Bronchial epithelial cell (primary cell): ENCODE data around the gene LIN54. TPM values are rescaled to one million over a fixed set of nuclear protein-coding genes. Genes with fewer than 3 reads are reported as not detected.
A peak's percentile ranks its signal among the peaks of the same experiment; 100 is the strongest.
"Not testable (repeated sequence)": the region's sequence is repeated elsewhere in the genome, so short reads cannot be mapped to it uniquely, and the experiment has no call there.

Source experiments
- DNase-seq: peaks from one replicate; pipeline ENCODE4 v3.0.0-alpha.2; 2010; ENCODE audit warnings: low read depth
- FAIRE-seq: peaks from 2 replicates; lab custom pipeline; 2011; peaks lifted over from hg19 to GRCh38; lab: Jason Lieb, UNC
- H3K27me3 ChIP-seq: 2 replicates; pipeline ENCODE4 v1.5.1; 2011; ENCODE audit warnings: low read length; ENCODE audit not compliant: control insufficient read depth, insufficient read depth
- H3K36me3 ChIP-seq: 2 replicates; pipeline ENCODE4 v1.5.1; 2011; ENCODE audit warnings: low read length; ENCODE audit not compliant: control insufficient read depth, insufficient read depth
- H3K4me3 ChIP-seq: 2 replicates; pipeline ENCODE4 v1.5.1; 2011; ENCODE audit warnings: mild to moderate bottlenecking, low read depth, low read length, control low read depth
- total RNA-seq: library from RNA; depleted of rRNA; stranded (reverse); fragments of >200 nt; gene quantifications from 2 replicates; pipeline ENCODE4 v1.2.1, GENCODE V29; 2014
- TF ChIP-seq, protein P1 (sequence below): IDR thresholded peaks from 2 replicates; pipeline ENCODE4 v1.5.1; 2011; ENCODE audit warnings: mild to moderate bottlenecking, moderate library complexity, low read length, control low read depth, inconsistent platforms; ENCODE audit not compliant: insufficient read depth, severe bottlenecking

Gene LIN54
- total RNA-seq: 6.6 and 9.6 TPM in 2 replicates

DNA sequence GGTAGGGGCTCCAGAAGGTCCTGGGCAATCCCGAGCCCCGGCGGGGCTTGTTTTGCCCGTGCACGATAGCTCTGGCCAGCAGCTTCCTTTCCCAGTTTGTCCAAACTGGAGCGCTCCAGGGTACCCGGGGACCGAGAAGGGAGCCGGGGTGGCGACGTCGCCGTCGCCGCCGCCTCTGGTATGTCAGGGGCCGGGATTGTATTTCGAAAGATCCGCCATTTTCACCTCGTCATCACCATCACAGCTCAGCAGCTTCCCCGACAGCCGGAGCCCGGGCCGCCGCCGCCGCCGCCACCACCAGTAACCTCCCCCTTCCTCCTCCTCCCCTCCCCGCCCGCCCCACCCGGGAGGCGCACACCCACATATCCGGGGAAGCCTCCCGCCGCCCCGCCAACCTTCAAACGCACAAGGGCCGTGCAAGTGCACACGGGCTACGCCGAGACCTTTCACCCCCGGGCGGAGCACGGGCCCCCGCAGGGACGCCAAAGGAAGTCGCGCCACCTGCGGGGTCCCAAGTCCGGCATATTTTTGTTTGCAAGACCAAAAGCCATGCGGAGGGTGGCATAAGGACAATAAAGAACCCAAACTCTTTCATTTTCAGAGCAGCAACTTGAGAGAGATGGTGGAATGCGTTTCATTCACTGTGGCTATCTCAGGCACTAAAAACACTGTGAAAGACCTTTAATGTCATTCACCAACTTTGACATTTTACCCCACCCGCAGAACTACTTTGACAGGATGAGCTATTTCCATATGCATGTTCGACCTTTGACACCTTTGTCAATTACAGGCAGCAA, at the start of gene LIN54:
TSS of gene LIN54 (minus strand) at position 302 of the 797 bp plus-strand sequence. CDS start 25,979 bp downstream, outside the sequence.
- Histone ChIP-seq H3K4me3 (peak within 1 kb of the TSS; percentile 83), H3K27me3 (no peaks in the 10 kb centered on the region), H3K36me3 (no peaks in the 10 kb centered on the region)
- TF ChIP-seq, protein P1, sequence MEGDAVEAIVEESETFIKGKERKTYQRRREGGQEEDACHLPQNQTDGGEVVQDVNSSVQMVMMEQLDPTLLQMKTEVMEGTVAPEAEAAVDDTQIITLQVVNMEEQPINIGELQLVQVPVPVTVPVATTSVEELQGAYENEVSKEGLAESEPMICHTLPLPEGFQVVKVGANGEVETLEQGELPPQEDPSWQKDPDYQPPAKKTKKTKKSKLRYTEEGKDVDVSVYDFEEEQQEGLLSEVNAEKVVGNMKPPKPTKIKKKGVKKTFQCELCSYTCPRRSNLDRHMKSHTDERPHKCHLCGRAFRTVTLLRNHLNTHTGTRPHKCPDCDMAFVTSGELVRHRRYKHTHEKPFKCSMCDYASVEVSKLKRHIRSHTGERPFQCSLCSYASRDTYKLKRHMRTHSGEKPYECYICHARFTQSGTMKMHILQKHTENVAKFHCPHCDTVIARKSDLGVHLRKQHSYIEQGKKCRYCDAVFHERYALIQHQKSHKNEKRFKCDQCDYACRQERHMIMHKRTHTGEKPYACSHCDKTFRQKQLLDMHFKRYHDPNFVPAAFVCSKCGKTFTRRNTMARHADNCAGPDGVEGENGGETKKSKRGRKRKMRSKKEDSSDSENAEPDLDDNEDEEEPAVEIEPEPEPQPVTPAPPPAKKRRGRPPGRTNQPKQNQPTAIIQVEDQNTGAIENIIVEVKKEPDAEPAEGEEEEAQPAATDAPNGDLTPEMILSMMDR: no peak
- FAIRE-seq: no peak
- peak; percentile 59 for DNase-seq

DNA sequence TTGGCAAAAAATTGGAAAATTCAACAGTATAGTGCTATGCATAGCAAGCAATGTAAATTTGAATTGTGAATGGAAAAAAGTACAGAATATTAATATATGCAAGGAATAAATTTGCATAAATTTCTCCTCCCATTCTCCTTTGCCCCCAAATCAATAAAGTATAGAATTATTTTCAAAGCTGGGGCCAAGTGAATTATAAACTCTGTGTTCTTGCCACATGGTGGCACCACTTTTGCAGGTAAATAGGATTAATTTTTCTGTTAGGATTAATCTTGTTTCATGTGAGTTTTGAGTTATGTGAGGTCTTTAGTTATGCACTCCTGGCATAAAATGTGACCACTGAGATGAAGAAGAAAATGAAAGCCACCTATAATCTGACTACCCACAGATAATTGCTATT, 44.3 kb upstream of the LIN54 start:
- FAIRE-seq (no peak), DNase-seq (peak; percentile 20)
- Histone ChIP-seq H3K4me3 (no peak overlapping the region), H3K27me3 (no peaks in the 10 kb centered on the region), H3K36me3 (no peaks in the 10 kb centered on the region)
- TF ChIP-seq, protein P1: no peak

DNA sequence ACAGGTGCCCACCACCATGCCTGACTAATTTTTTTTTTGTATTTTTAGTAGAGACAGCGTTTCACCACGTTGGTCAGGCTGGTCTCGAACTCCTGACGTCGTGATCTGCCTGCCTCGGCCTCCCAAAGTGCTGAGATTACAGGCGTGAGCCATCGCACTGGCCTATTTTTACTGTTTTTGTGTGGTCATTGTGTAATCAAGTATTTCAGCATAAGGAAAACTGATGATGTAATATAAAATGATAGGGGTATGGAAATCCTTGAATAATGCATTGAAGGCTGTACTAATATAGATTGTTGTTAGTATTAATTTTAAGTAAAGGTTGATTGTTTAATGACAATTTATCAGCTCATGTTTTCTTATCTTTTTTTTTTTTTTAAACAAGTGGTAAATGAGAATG, 38.2 kb upstream of the LIN54 start:
- not testable (repeated sequence) for H3K27me3 ChIP-seq, FAIRE-seq, DNase-seq, H3K36me3 ChIP-seq, H3K4me3 ChIP-seq

DNA sequence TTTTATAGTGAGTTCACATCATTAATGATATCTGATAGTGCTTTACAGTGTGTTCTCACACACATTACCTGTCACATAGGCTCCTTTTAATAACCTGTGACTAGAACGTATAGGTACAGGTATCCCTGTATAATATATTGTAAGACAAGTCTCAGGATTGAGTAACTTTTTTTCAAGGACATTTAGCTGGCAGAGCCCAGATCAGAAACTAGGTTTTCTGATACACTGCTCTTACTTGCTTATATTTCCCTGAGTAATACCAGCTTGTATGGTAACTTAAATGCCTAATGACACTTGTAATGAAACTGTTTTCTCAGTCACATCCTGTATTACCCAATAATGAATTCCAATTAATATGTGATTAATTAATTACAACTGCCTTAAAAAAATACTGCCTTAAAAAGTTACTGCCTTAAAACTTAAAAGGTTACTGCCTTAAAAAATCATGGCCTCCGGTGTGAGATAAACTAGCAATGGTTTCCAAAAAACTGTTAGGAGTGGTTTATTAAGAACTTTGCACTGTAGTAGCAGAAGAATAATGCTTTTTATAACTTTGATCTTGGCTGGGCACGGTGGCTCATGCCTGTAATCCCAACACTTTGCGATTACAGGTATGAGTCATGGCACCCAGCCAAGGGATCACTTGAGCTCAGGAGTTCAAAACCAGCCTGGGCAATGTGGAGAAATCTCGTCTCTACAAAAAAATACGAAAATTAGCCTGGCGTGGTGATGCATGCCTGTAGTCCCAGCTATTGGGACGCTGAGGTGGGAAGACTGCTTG, 36.3 kb upstream of the LIN54 start:
- DNase-seq: peak; percentile 10
- no peaks in the 10 kb centered on the region for H3K27me3 ChIP-seq
- TF ChIP-seq, protein P1: no peak
- FAIRE-seq: no peak
- no peak overlapping the region for H3K4me3 ChIP-seq
- no peaks in the 10 kb centered on the region for H3K36me3 ChIP-seq

DNA sequence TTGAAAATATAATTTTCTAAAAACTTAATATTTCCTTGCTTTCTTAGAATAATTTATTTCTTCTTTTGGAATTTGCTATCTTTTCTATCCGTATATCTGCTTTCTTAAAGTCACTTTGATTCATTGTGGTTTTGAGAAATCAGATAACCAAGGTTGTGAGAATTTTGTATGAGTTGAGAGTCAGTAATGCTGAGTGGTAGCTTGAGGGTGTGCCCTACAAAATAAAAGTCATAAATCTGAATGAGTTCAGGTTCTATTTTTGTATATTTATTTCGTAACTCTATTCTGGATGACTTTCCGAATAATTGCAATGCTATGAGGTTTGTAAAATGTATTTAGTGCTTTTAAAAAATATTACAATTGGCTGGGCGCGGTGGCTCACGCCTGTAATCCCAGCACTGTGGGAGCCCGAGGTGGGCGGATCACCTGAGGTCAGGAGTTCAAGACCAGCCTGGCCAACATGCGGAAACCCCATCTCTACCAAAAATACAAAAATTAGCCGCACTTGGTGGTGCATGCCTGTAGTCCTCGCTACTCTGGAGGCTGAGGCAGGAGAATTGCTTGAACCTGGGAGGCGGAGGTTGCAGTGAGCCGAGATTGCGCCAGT, 33.3 kb upstream of the LIN54 start:
- FAIRE-seq (no peak), DNase-seq (peak; percentile 17)

DNA sequence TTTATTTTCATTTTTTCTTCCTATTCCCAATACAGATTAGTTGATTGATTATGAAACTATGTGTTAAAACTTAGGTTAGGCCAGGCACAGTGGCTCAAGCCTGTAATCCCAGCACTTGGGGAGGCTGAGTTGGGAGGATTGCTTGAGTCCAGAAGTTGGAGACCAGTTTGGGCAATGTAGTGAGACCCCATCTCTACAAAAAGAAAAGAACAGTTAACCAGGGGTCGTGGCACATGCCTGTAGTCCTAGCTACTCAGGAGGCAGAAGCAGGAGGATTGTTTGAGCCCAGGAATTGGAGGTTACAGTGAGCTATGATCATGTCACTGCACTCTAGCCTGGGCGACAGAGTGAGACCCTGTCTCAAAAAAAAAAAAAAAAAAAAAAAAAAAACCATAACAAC, 32.5 kb upstream of the LIN54 start:
- not testable (repeated sequence) for FAIRE-seq, H3K27me3 ChIP-seq, H3K4me3 ChIP-seq, DNase-seq, H3K36me3 ChIP-seq

More for the DNA sequence above, 33.3 kb upstream of the LIN54 start:
- no peaks in the 10 kb centered on the region for H3K27me3 ChIP-seq
- H3K4me3 ChIP-seq: no peak overlapping the region
- no peaks in the 10 kb centered on the region for H3K36me3 ChIP-seq
- TF ChIP-seq, protein P1: no peak
